ENCODE data around the gene CLC.

GRCh38 chr19:39692166-39692565 is 45.7 kb downstream of the CLC start:
- no peak for TF ChIP-seq CTCF (IDR thresholded peaks at IDR 0.05)
- TF ChIP-seq POLR2A (IDR thresholded peaks at IDR 0.05): no peak
